ENCODE measurements around the gene KRTAP21-3. TPM values are rescaled to one million over a fixed set of nuclear protein-coding genes. Genes with fewer than 3 reads are reported as not detected.

Gene KRTAP21-3
- total and polyA plus RNA-seq, 2 experiments from 2014 or later: not detected

DNA sequence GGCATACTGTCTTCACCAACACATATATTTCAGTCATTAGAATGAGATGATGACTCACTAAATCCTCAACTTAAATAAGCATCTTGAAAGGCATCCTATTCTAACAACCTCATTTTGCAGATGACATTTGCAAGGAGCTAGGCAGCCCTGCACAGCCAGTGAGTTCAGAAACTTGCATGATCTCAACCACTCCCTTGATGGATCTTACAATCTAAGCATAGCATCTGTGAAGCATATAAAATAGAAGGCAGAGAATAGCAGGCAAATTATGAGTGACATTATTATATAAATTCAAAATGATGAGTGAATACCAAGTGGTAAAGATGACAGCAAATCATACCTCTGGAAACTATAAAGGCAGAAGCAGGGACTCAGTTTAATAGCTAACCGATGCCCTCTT lies 44.3 kb downstream of the KRTAP21-3 start:
- Histone ChIP-seq H2AFZ (no peak overlapping the region), H4K20me1 (replicated peaks; ENCODE audit: insufficient read depth) (no peaks in the 10 kb centered on the region), H3K36me3 (ENCODE audit: insufficient read depth) (no peaks in the 10 kb centered on the region), H3K4me3 (no peak overlapping the region), H3F3A (replicated peaks; ENCODE audit: low read depth) (no peaks in the 10 kb centered on the region), H3K27me3 (ENCODE audit: insufficient read depth) (no peaks in the 10 kb centered on the region), H3K27ac (ENCODE audit: low read depth) (no peak overlapping the region), H3K4me1 (ENCODE audit: insufficient read depth) (no peaks in the 10 kb centered on the region), H3K4me2 (no peak overlapping the region), H3K9me2 (ENCODE audit: insufficient read depth) (0 out of 2 replicates have a peak, but pooled peaks cover 5% of the 10 kb centered on the region), H3K79me2 (replicated peaks; ENCODE audit: insufficient read depth) (no peaks in the 10 kb centered on the region)
- Mint-ChIP-seq H3K4me3 (no peak overlapping the region), H3K27ac (no peak overlapping the region), H3K4me1 (no peaks in the 10 kb centered on the region), H3K9me3 (peaks cover 5% of the 10 kb centered on the region; the same call in 2 of the 3 replicates), H3K36me3 (ENCODE audit: low read depth) (peaks cover 6% of the 10 kb centered on the region; the same call in 2 of the 3 replicates), H3K27me3 (ENCODE audit: insufficient read depth, low read depth, poor library complexity) (no peaks in the 10 kb centered on the region)
- no peak for TF ChIP-seq CREB1 (CRISPR knock-in tag; IDR thresholded peaks at IDR 0.05; ENCODE audit: low read depth)
- DNase-seq (ENCODE audit: low spot score) (no peak), ATAC-seq (no peak)

DNA sequence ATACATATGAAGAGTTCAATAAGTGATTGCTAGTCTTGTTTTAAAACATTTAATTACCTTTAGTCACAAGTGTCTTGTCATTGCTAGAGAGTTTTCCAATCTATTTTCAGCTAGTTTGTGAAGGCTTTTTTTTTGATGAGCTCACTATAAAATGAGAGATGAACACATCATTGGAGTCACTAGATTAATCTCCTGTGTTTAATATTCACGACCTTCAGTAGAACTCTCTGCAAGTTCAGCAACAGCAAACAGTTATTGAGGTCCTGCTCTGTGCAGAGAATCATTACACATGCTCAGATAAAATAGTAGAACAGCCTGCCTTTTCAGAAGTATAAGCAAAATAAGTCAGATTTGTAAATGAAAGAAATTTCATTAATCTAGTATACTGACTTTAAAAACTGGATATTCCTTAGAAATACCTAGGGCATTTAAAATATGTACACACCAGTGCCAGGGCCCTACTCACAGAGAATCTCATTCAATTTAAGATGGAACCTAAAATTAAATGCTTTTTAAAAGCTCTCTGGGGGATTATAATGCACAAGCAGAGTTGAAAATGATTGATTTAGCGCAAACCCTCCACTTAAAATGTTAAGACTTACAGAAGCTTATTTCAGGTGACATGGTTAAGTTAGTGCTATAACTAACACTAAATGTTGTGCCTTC lies 45.5 kb downstream of the KRTAP21-3 start:
- H3K4me3 ChIP-seq: no peak overlapping the region
- no peak overlapping the region for H3K27ac ChIP-seq (ENCODE audit: low read depth)
- Mint-ChIP-seq H3K9me3 (peaks cover 5% of the 10 kb centered on the region; the same call in 2 of the 3 replicates), H3K4me3 (no peak overlapping the region), H3K36me3 (ENCODE audit: low read depth) (peaks cover 6% of the 10 kb centered on the region; the same call in 2 of the 3 replicates), H3K4me1 (peaks cover 6% of the 10 kb centered on the region; the same call in 2 of the 3 replicates), H3K27me3 (ENCODE audit: insufficient read depth, low read depth, poor library complexity) (no peaks in the 10 kb centered on the region), H3K27ac (no peak overlapping the region)
- no peak overlapping the region for H3K4me2 ChIP-seq
- DNase-seq (ENCODE audit: low spot score): no peak
- no peaks in the 10 kb centered on the region for H4K20me1 ChIP-seq (replicated peaks; ENCODE audit: insufficient read depth)
- H2AFZ ChIP-seq: no peak overlapping the region
- no peaks in the 10 kb centered on the region for H3K36me3 ChIP-seq (ENCODE audit: insufficient read depth)
- H3K27me3 ChIP-seq (ENCODE audit: insufficient read depth): no peaks in the 10 kb centered on the region
- TF ChIP-seq ZNF331 (CRISPR knock-in tag; IDR thresholded peaks at IDR 0.05; ENCODE audit: low read depth): no peak
- TF ChIP-seq REST (IDR thresholded peaks at IDR 0.05; ENCODE audit: unreplicated experiment): no peak
- no peak for TF ChIP-seq STAT1 (IDR thresholded peaks at IDR 0.05; ENCODE audit: unreplicated experiment)
- TF ChIP-seq EZH2 (IDR thresholded peaks at IDR 0.05; ENCODE audit: low read depth, unreplicated experiment): no peak
- no peak for TF ChIP-seq NANOG (IDR thresholded peaks at IDR 0.05; ENCODE audit: borderline replicate concordance)
- no peak for TF ChIP-seq ZNF462 (CRISPR knock-in tag; IDR thresholded peaks at IDR 0.05)
- ATAC-seq: no peak
- H3K9me2 ChIP-seq (ENCODE audit: insufficient read depth): peaks cover 8% of the 10 kb centered on the region; the same call in 1 of the 2 replicates
- H3K4me1 ChIP-seq (ENCODE audit: insufficient read depth): no peaks in the 10 kb centered on the region
- no peaks in the 10 kb centered on the region for H3F3A ChIP-seq (replicated peaks; ENCODE audit: low read depth)
- H3K79me2 ChIP-seq (replicated peaks; ENCODE audit: insufficient read depth): no peaks in the 10 kb centered on the region
